ENCODE measurements around the gene MRLN.

The MRLN gene

GRCh38 chr10:59702347-59702746 is 50.9 kb downstream of the MRLN start:
- DNase-seq: no peak

- no peak for DNase-seq
These were observed 52.5 kb downstream of the MRLN start for GRCh38 chr10:59700709-59701108.

- DNase-seq: no peak
These were observed 54.9 kb downstream of the MRLN start for GRCh38 chr10:59698326-59698725.

- no peak for DNase-seq
These were observed 57.6 kb downstream of the MRLN start for GRCh38 chr10:59695637-59696036.

GRCh38 chr10:59694936-59695335 is 58.3 kb downstream of the MRLN start:
- DNase-seq: no peak

GRCh38 chr10:59692113-59692512 is 61.1 kb downstream of the MRLN start:
- DNase-seq: no peak

GRCh38 chr10:59688921-59689351 is 64.3 kb downstream of the MRLN start:
- DNase-seq: no peak

GRCh38 chr10:59687657-59688056 is 65.6 kb downstream of the MRLN start:
- no peak for DNase-seq

Data from SIG-M5 (cell line).